ENCODE measurements around the gene PCDH8. TPM values are rescaled to one million over a fixed set of nuclear protein-coding genes. Genes with fewer than 3 reads are reported as not detected.
A peak's percentile ranks its signal among the peaks of the same experiment; 100 is the strongest.

The PCDH8 gene
- total RNA-seq, 6 experiments from 2014 or later, result not detected

GRCh38 chr13:52812941-52813340 is 35.5 kb downstream of the PCDH8 start:
- no peak for DNase-seq
- TF ChIP-seq CTCF (IDR thresholded peaks at IDR 0.05), result no peak
- Histone ChIP-seq H3K4me1 (no peaks in the 10 kb centered on the region), H3K27me3 (no peaks in the 10 kb centered on the region), H3K36me3 (no peaks in the 10 kb centered on the region), H3K27ac (no peak overlapping the region), H3K4me3 (no peak overlapping the region), H3K9me3 (no peaks in the 10 kb centered on the region)
- 33% methylated on average over 3 of the region's 3 CpGs for WGBS (ENCODE audit: insufficient coverage, low coverage, low lambda C conversion rate, missing lambda C conversion rate)
- no peak for ATAC-seq
- intact Hi-C loops (cut with DNase I), result no loop called here

DNA sequence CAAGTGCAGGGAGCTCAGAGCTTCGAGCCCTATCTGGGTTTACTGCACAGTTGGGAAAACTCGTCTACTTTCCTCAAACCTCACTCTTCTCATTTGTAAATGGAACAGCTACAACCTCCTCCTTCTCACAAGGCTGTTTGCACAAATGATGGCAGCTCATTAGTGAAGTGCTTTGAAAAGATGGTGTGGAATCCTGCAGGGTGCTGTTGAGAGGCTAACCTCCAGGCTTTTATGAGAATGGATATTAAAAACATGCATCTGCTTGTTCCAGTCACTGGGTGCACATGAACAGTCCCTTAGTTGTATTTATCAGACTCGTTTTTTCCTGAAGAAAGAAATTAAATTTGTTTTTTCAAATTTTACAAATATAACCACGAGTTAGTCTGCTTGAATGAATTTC is 36.6 kb downstream of the PCDH8 start:
- Histone ChIP-seq H3K27ac (no peak overlapping the region), H3K4me3 (no peak overlapping the region), H3K9me3 (no peaks in the 10 kb centered on the region), H3K27me3 (no peaks in the 10 kb centered on the region), H3K4me1 (no peaks in the 10 kb centered on the region), H3K36me3 (no peaks in the 10 kb centered on the region)
- ATAC-seq (no peak), DNase-seq (no peak)
- TF ChIP-seq POLR2A (IDR thresholded peaks at IDR 0.05) (no peak), CTCF (IDR thresholded peaks at IDR 0.05) (no peak)
- 22% methylated on average over 4 of the region's 4 CpGs for WGBS (ENCODE audit: insufficient coverage, low coverage, low lambda C conversion rate, missing lambda C conversion rate)
- intact Hi-C loops (cut with DNase I), result no loop called here

- Histone ChIP-seq H3K9me3 (no peaks in the 10 kb centered on the region), H3K4me1 (no peaks in the 10 kb centered on the region), H3K27ac (no peak overlapping the region), H3K4me3 (no peak overlapping the region), H3K27me3 (no peaks in the 10 kb centered on the region), H3K36me3 (no peaks in the 10 kb centered on the region)
- TF ChIP-seq POLR2A (IDR thresholded peaks at IDR 0.05) (no peak), CTCF (IDR thresholded peaks at IDR 0.05) (no peak)
- ATAC-seq (no peak), DNase-seq (no peak)
- 62% methylated on average over 3 of the region's 3 CpGs for WGBS (ENCODE audit: insufficient coverage, low coverage, low lambda C conversion rate, missing lambda C conversion rate)
- intact Hi-C loops (cut with DNase I), result no loop called here
These were observed 37.9 kb downstream of the PCDH8 start for GRCh38 chr13:52810526-52810925.

GRCh38 chr13:52810011-52810410 is 38.4 kb downstream of the PCDH8 start:
- Histone ChIP-seq H3K4me1 (no peaks in the 10 kb centered on the region), H3K4me3 (no peak overlapping the region), H3K27me3 (no peaks in the 10 kb centered on the region), H3K9me3 (no peaks in the 10 kb centered on the region), H3K36me3 (no peaks in the 10 kb centered on the region), H3K27ac (no peak overlapping the region)
- TF ChIP-seq POLR2A (IDR thresholded peaks at IDR 0.05) (no peak), CTCF (IDR thresholded peaks at IDR 0.05) (no peak)
- intact Hi-C loops (cut with DNase I), result no loop called here
- DNase-seq, result no peak
- ATAC-seq, result no peak
- WGBS (ENCODE audit: insufficient coverage, low coverage, low lambda C conversion rate, missing lambda C conversion rate), result 62% methylated on average over 5 of the region's 5 CpGs

DNA sequence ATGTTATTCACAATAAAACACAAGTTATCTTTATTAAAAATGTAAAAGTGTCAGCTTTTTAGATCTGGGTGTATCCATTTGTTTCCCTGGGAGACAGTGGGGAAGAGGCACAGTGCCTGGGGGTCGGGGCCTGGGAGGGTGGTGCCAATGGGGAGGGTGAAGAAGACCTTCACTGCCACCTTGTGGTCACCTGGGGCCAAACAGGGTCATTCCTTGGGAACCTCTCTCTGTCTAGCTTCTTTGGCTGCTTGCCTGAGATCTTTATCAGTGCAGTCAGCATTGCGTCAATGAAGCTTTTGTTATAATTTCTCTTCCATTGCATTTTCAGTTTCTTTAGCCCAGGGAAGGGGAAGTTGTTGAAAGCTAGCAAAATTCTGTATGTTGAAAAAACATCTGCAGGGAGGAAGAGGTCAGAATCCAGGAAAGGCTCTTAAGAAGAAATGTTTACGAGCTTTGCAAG is 39.1 kb downstream of the PCDH8 start:
- no peaks in the 10 kb centered on the region for H3K4me1 ChIP-seq
- no peak overlapping the region for H3K27ac ChIP-seq
- H3K27me3 ChIP-seq, result no peaks in the 10 kb centered on the region
- 20% methylated on average over 3 of the region's 3 CpGs for WGBS (ENCODE audit: insufficient coverage, low coverage, low lambda C conversion rate, missing lambda C conversion rate)
- no peaks in the 10 kb centered on the region for H3K9me3 ChIP-seq
- intact Hi-C loops (cut with DNase I), result no loop called here
- DNase-seq (peak in 1 of 3 donors; percentile 53), ATAC-seq (peak; percentile 82 to 96 (median 88))
- no peak overlapping the region for H3K4me3 ChIP-seq
- no peaks in the 10 kb centered on the region for H3K36me3 ChIP-seq
- no peak for TF ChIP-seq POLR2A (IDR thresholded peaks at IDR 0.05)
- peak; percentile 30 to 64 (median 47) for TF ChIP-seq CTCF (IDR thresholded peaks at IDR 0.05)

Measured in right lobe of liver (tissue), 6 donors.